Cardiac muscle cell (in vitro differentiated cells and primary cell): ENCODE results near the gene ACER3. TPM values are rescaled to one million over a fixed set of nuclear protein-coding genes. Genes with fewer than 3 reads are reported as not detected.
"Not testable (repeated sequence)": the region's sequence is repeated elsewhere in the genome, so short reads cannot be mapped to it uniquely, and the experiment has no call there.

Experiments
- DNase-seq, 2 donors: peaks; one replicate each; pipeline versions ENCODE4 v3.0.0 to v3.0.0-alpha.2; 2010 to 2017; ENCODE audit warnings: low read depth in 1 of 2, low spot score in 1 of 2
- H3K27ac ChIP-seq: fragments of 200-600 bp; sonication (generic); 2 replicates; pipeline ENCODE4 v1.5.1; 2016
- H3K27me3 ChIP-seq: fragments of 200-600 bp; sonication (generic); 2 replicates; pipeline ENCODE4 v1.6.0; 2016; ENCODE audit warnings: control low read depth
- H3K36me3 ChIP-seq: fragments of 200-600 bp; sonication (generic); 2 replicates; pipeline ENCODE4 v1.5.1; 2016; ENCODE audit warnings: control low read depth
- H3K4me1 ChIP-seq: fragments of 200-600 bp; sonication (generic); 2 replicates; pipeline ENCODE4 v1.8.1; 2017; ENCODE audit warnings: low read depth, mild to moderate bottlenecking, mixed run types
- H3K4me3 ChIP-seq: fragments of 200-600 bp; sonication (generic); 2 replicates; pipeline ENCODE4 v1.5.1; 2016; ENCODE audit warnings: mild to moderate bottlenecking
- H3K9me3 ChIP-seq: fragments of 200-600 bp; sonication (generic); 2 replicates; pipeline ENCODE4 v1.5.1; 2017; ENCODE audit warnings: low read depth, mild to moderate bottlenecking, control low read depth
- polyA plus RNA-seq: library from polyadenylated mRNA; unstranded; fragments of >200 nt; fragmentation: Nextera tagmentation; extraction: Ambion mirVana; gene quantifications from 2 replicates; pipeline ENCODE4 v1.2.1, GENCODE V29; 2016
- total RNA-seq: library from RNA; depleted of rRNA; stranded (reverse); fragments of >200 nt; gene quantifications from 2 replicates; pipeline ENCODE4 v1.2.3, GENCODE V29; 2016
- TF ChIP-seq, protein P1 (sequence below): IDR thresholded peaks from 2 replicates; pipeline ENCODE4 v1.5.1; 2012; ENCODE audit warnings: low read depth, mild to moderate bottlenecking, low read length

The ACER3 gene
- total and polyA plus RNA-seq, 2 experiments from 2014 or later, result 5.6 to 9.8 TPM

DNA sequence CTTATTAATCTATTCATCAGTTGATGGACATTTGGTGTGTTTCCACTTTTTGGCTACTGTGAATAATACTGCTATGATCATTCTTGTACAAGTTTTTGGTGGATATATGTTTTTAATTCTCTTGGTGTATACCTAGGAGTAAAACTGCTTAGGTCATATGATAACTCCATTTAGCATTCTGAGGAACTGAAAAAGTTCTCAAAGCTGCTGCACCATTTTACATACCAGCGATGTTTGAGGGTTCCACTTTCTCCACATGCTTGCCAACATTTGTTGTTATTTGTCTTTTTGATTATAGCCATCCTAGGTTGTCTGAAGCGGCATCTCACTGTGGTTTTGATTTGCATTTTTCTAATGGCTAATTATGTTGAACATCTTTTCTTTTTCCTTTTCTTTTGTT is 4.1 kb upstream of the ACER3 start:
- H3K27ac ChIP-seq, result no peak overlapping the region

DNA sequence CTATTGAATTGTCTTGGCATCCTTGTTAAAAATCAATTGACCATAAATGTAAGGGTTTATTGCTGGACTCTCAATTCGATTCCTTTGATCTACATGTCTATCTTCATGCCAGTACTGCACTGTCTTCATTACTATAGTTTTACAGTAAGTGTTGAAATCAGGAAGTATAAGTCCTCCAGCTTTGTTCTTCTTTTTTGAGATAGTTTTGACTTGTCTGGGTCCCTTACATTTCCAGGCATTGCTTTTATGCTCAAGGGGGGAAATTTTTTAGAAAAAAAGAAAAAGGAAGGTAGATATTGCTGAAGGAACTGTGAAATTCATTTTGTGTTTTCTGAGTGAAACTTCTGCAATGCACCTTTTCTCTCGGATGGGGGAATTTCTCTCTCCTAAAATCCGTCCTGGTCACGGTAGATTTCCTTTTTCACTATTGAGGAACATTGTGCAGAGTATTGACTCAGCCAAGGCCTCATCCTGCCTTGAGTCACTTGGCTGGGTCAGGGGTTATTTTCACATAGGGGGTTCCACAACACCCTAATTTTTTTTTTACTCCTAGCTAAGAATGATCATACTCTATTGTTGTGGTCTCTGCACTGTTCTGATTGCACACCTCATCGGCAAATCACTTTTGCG is 2.8 kb upstream of the ACER3 start:
- TF ChIP-seq, protein P1, sequence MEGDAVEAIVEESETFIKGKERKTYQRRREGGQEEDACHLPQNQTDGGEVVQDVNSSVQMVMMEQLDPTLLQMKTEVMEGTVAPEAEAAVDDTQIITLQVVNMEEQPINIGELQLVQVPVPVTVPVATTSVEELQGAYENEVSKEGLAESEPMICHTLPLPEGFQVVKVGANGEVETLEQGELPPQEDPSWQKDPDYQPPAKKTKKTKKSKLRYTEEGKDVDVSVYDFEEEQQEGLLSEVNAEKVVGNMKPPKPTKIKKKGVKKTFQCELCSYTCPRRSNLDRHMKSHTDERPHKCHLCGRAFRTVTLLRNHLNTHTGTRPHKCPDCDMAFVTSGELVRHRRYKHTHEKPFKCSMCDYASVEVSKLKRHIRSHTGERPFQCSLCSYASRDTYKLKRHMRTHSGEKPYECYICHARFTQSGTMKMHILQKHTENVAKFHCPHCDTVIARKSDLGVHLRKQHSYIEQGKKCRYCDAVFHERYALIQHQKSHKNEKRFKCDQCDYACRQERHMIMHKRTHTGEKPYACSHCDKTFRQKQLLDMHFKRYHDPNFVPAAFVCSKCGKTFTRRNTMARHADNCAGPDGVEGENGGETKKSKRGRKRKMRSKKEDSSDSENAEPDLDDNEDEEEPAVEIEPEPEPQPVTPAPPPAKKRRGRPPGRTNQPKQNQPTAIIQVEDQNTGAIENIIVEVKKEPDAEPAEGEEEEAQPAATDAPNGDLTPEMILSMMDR, result no peak
- H3K27me3 ChIP-seq, result no peaks in the 10 kb centered on the region

More for the DNA sequence above, 4.1 kb upstream of the ACER3 start:
- Histone ChIP-seq H3K36me3 (no peaks in the 10 kb centered on the region), H3K27me3 (no peaks in the 10 kb centered on the region), H3K9me3 (no peaks in the 10 kb centered on the region), H3K4me1 (peaks cover 3% of the 10 kb centered on the region), H3K4me3 (no peak overlapping the region)
- no peak for DNase-seq
- TF ChIP-seq, protein P1, result no peak

DNA sequence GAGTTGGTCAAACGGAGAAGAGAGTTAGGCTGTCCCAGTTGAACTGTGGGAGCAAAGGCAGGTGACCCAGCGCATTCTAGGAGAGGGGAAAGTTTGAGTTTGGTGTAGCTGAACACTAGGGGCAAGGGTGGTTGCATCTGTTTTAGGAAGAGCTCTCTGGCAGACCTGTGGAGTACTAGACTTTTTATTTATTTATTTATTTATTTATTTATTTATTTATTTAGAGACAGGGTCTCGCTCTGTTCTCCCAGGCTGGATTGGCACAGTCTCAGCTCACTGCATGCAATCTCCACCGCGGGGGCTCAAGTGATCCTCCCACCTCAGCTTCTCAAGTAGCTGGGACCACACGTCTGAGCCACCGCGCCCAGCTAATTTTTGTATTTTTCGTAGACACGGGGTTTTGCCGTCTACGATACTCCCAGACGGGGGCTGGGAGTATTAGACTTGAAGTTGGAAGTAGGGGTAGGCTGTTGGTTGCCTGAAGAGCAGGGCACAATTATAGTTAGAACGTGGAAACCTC is 950 bp upstream of the ACER3 start:
- Histone ChIP-seq H3K27me3 (no peaks in the 10 kb centered on the region), H3K27ac (no peak overlapping the region), H3K36me3 (no peaks in the 10 kb centered on the region), H3K4me1 (peaks cover 8% of the 10 kb centered on the region), H3K9me3 (no peaks in the 10 kb centered on the region), H3K4me3 (no peak overlapping the region)
- no peak for DNase-seq
- TF ChIP-seq, protein P1, result no peak

More for the DNA sequence above, 2.8 kb upstream of the ACER3 start:
- H3K4me1 ChIP-seq, result peaks cover 8% of the 10 kb centered on the region
- H3K4me3 ChIP-seq, result no peak overlapping the region
- no peak overlapping the region for H3K27ac ChIP-seq
- DNase-seq, result no peak
- no peaks in the 10 kb centered on the region for H3K9me3 ChIP-seq
- H3K36me3 ChIP-seq, result no peaks in the 10 kb centered on the region

DNA sequence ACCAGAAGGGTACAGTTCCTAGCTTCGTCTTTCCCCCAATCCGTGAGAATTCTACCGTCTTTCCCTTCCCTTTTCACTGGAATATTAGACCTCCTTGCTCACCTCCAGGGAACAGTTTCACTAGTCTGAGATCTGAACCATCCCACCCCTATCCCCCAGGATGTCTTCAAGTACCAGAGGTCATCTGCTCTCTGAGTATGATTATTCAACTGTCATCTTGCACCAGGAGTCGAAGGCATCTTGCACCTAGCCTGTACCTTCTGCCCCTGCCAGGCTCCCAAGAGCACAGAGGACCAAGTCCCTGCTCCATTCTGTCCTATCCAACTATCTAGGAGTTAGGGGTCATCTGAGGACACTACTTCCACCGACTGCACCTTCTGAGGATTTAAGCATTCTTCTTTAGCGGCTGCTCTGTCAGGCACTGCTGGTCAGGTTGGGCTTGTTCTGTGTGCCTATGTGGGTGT is 804 bp downstream of the ACER3 start:
- H3K36me3 ChIP-seq, result no peaks in the 10 kb centered on the region
- TF ChIP-seq, protein P1, result no peak
- H3K27ac ChIP-seq, result peak overlapping the region; percentile 90
- DNase-seq, result no peak
- H3K4me3 ChIP-seq, result peak overlapping the region; percentile 66
- H3K27me3 ChIP-seq, result no peaks in the 10 kb centered on the region
- H3K9me3 ChIP-seq, result no peaks in the 10 kb centered on the region
- H3K4me1 ChIP-seq, result peaks cover 8% of the 10 kb centered on the region

DNA sequence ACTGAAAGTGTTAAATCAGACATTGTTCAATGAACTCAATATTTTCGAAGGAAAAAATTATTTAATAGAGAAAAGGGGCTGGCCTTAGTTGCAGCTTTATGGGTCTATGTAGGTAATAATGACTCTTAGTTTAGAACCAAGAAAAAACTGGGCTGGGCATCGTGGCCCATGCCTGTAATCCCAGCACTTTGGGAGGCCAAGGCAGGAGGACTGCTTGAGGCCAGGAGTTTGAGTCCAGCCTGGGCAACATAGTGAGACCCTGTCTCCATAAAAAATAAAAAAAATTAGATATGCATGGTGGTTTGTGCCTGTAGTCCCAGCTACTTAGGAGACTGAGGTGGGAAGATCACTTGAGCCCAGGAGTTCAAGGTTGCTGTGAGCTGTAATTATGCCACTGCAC is 2.1 kb downstream of the ACER3 start:
- H3K36me3 ChIP-seq, H3K27ac ChIP-seq, H3K27me3 ChIP-seq, H3K4me3 ChIP-seq, H3K9me3 ChIP-seq, H3K4me1 ChIP-seq, DNase-seq: not testable (repeated sequence)

DNA sequence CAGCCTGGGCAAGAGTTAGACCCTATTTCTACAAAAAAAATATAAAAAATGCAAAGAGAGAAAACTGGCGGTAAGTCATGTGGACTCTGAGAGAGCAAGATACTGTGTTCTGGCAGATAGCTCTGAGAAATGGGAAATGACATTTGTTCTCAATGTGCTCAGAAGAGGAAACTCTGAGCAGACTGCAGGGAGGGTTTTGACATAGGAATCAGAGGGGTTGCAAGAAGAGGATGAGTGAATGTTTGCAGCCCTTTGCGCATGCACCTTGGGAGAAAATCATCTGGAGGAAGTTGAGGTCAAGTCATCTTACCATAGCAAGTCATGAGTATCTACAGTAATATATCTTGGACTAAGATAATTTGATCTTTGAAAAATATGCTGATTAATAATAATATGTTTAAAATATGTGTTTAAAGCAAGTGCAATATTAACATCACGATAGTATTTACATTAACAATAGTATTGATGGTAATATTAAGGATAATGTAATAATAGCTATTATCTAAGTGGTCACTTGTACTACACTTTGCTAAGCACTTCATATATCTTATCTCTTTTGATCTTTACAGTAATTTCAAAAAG is 2.6 kb downstream of the ACER3 start:
- TF ChIP-seq, protein P1, result no peak
- Histone ChIP-seq H3K27ac (no peak overlapping the region), H3K4me1 (peaks cover 8% of the 10 kb centered on the region), H3K27me3 (no peaks in the 10 kb centered on the region), H3K4me3 (no peak overlapping the region), H3K36me3 (no peaks in the 10 kb centered on the region), H3K9me3 (no peaks in the 10 kb centered on the region)
- DNase-seq, result no peak
